Measurements from ENCODE around the gene MAPKAP1.

GRCh38 chr9:125514468-125514867, 192.5 kb downstream of the MAPKAP1 start:
- no peak for TF ChIP-seq SETDB1 (IDR thresholded peaks at IDR 0.05; ENCODE audit: low read length)
- TF ChIP-seq CAMTA2 (CRISPR knock-in tag; conservative IDR thresholded peaks at IDR 0.05) = no peak
- TF ChIP-seq DDX20 (tag; IDR thresholded peaks at IDR 0.05; ENCODE audit: low read depth) = no peak
- no peak for TF ChIP-seq KLF10 (CRISPR knock-in tag; IDR thresholded peaks at IDR 0.05)
- TF ChIP-seq CTCF (IDR thresholded peaks at IDR 0.05 in 2 of 3, conservative IDR thresholded peaks at IDR 0.05 in 1 of 3; ENCODE audit: insufficient read depth in 2 of 3, low read depth in 1 of 3, low read length in 3 of 3) = no peak
- TF ChIP-seq PCBP2 (IDR thresholded peaks at IDR 0.05; ENCODE audit: low read depth, low read length, poor library complexity, severe bottlenecking) = no peak
- no peak for TF ChIP-seq YY1 (IDR thresholded peaks at IDR 0.05; ENCODE audit: borderline replicate concordance in 1 of 3, control insufficient read depth in 1 of 3, extremely low read depth in 1 of 3, insufficient read depth in 3 of 3, insufficient read length in 1 of 3, insufficient replicate concordance in 2 of 3, low read depth in 1 of 3, low read length in 2 of 3)
- TF ChIP-seq NR1H2 (CRISPR knock-in tag; IDR thresholded peaks at IDR 0.05) = no peak
- TF ChIP-seq KLF13 (tag; IDR thresholded peaks at IDR 0.05; ENCODE audit: borderline replicate concordance, low read depth) = no peak
- TF ChIP-seq SAP30 (IDR thresholded peaks at IDR 0.05; ENCODE audit: borderline replicate concordance, insufficient read depth, low read depth, low read length, poor library complexity, severe bottlenecking) = no peak
- no peak for TF ChIP-seq NFIC (IDR thresholded peaks at IDR 0.05)

All from K562 (cell line).